ENCODE data around the gene C8B.

C8B gene

DNA sequence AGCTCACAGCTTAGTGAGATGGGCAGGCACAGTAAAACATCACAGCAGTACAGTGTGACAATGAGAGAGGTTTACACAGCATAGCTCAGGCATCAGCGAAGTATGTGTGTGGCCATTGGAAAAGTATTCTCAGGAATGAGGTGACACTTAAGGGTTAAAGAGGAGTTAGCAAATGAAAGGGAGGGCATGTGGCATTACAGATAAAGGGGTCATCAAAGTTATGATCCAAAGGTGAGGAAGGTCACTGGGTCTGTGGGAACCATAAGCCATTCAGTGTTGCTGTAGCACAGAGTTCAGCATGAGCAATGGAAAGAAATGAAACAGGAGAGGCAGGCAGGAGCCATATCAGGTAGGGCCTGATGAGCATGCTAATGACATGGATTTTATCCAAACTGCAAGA is 4.5 kb upstream of the C8B start:
- DNase-seq = no peak

DNA sequence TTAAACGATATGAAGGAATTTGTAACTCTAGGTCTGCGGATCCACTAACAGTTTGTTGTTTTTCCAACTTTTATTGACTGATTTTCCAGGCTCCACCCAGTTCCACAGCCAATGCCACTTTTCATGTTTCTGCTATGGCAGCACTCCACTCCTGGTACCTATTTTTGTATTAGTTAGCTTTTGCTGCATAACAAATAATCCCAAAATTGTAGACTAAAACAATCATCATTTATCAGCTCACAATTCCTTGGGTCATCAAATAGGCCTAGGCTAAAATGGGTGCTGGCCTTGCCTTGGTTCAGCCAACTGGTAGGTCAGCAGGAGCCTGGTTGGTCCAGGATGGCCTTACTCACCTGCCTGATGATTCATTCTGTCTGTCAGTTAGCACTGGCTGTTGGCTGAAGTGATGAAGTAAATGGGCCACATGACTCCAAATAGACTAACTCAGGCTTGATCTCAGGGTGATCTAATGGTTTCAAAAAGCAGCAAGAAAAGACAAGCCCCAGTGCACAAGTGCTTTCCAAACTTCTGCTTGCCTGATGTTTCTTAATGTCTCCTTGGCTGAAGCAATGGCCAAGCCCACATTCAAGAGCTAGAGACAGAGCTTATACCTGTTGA is 3.2 kb upstream of the C8B start:
- no peak for DNase-seq

DNA sequence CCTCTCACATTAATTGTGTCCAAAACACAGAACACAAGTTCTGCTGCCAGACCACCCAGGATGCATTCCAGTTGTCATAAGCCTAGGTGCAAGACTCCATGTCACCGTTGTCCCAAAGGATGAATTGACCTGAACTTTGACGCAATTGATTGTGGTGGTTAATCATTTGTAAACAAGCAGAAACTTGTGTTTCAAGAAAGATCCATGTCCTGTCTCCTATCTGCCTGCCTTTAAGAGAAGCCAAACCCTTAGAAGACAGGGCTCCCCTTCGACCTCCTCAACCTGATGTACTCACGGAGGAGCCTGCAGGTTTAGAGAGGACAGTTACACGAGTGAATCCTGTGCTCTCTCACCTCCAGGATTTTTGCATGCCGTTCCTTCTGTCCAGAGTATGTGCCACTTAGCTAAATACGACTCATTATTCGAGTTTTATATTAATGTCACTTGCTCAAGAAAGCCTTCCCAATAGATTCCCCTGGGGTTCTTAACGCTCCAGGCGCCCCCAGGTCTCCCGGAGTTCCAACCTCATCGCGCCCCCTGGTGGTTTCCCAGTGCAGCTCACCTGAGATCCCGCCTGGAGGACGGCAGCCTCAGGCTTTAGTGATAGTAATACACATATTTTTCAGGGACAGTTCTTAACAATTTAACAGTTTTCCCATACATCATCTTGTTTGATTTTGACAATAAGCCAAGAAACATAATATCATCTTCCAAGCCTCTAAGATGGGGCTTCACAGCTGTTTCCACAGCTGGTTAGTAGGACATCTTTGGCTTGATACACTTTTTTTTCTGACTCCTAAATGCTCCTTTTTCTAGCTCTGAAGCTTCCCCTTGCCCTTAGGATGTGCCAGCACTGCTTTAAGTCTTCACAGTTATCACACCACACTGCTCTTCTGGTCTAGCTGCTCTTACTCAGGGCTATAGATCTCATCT is 2.4 kb upstream of the C8B start:
- DNase-seq = no peak

DNA sequence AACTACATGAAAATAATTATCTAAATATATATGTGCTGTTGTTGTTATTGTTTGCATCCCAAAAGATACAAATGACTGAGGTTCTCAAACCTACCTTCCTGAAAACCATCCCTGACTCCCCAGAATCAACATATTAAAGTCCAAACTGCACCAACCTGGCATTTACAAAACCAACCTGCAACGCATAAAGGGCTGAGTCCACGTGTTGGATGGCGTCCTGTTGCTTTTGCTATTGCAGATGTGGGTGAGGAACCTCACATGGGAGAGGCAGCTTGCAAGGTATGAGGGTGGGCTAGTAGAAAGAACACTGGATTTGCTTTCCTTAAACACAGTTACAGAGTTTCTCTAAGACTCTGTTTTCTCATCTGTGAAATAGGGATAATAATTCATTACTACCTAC is 1.5 kb upstream of the C8B start:
- DNase-seq = no peak

DNA sequence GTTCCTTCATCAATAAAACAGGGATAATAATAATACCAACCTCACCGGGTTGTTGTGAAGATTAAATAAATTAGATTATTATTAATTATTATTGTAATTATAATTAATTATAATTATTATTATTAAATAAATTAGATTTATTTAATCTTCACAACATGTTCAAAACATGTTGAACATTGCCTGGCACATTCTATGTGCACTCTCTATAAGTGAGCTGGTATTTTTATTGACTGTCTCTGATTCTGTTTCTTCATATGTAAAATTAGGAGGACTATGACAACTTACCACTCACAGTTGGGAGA is 834 bp upstream of the C8B start:
- DNase-seq = no peak

DNA sequence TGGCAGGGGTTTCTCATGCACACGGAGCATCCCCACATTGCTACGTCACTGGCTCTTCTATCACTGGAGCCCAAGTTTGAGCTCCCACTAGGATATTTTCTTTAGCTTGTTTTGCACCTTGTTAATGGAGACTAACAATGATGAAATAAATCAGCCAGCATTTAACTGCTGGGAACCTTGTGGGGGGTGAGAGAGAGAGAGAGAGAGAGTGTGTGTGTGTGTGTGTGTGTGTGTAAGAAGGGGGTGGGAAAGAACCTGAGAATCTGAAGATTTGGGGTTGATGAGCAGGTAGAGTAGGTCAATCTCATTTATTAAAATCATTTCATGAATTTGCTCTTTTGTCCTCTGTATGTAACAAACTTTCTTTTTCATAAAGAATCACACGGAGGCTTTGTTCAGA is 624 bp downstream of the C8B start:
- no peak for DNase-seq

DNA sequence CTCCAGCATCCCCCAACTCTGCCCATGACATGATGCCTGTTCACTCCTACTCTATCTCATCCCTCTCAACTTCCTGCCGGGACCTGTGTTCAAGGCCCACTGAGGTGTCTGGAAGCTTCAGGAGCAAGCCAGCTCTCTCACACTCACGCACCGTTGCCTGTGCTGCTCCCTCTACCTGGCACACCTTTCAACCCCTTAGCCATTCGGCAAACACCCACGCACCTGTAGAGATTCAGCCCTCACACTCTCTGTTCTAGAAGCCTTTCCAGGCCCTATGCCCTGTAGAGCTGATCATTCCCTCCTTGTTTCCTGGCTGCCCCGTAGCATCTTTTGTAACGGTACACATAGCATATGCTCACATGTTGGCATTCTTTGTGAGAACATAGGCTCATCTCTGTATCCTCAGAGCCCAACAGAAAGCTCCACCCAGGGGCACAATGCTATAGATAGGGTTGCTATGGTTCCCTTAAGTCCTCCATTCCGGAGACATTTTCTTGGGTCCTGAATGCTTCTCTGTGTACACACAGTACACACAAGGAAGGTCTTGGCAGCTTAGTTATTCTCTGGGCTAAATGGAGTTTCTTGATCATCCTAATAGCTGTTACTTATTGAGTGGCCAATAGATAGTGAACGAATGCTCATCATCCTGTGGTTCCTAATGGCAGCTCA is 1.3 kb downstream of the C8B start:
- no peak for DNase-seq

DNA sequence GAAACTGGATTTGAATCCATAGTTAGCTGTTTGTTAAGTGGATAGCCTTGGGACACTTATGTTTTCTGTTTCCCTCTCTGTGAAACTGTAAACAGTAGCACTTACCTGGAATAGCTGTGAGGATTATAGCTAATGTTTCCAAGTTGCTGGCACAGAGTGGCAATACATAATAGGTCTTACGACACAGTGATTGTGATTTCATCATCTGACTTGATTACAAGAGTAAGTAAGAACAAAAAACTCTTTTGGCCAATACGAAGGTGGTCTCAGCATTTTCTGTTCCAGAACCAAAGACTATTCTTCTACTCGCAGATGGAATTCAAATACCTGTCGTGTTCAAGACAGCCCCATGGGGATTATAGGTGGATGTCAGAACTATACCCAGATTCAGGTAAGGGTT is 2.1 kb downstream of the C8B start:
- DNase-seq = no peak

DNA sequence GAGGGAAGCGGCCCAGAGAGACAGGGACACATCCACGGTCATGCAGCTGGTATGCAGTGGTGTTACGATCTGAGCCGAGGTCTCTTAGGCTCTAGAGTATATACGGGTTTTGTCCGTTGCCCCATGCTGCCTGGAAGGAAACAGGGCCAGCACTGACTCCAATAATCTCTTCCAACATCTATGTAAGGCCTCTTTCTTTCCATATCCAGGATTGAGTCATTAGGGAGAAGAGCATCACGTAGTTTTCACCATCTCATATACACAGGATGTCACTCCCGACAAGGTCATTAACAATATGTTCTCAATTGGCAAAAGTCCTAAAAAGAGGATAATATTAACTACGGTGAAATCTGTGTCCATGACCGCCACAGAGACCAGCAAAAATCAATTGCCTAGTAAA is 4.4 kb downstream of the C8B start:
- no peak for DNase-seq

DNA sequence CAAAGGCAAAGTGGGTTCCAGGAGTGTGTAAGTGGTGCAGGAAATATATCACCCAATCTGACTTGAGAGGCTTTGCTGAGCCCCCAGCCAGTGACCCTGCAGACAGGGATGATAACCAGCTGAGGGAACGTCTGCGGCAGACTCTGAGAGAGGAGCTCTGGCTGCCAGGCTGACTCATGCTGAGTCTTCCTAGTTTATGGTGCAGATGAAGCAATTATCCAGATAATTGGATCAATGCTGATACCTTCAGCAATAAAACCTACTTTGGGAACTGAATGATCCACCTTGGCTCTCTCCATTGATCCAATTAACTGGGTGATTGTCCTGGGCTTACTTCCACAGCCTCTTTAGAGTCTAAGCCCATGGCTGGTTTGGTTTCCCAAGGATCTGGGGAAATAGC is 7.3 kb downstream of the C8B start:
- no peak for DNase-seq

DNA sequence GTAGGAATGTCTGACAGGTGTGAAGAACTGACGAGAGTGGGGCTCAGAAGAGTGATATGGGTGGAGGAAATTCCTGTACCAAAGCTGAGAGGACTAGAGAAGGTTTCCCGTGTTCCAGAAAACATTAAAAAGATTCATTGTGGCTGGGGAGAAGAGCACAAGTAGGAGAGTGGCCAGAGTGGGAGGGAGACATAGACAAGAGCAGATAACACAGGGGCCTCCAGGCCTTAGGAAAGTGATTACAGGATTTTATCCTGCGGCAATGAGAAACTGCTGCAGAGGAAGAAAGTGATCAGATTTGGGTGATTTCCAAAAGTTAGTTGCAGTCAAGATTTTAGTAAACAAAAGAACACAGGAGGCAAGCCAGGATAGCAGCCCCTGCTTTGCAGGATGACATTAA is 7.9 kb downstream of the C8B start:
- no peak for DNase-seq

DNA sequence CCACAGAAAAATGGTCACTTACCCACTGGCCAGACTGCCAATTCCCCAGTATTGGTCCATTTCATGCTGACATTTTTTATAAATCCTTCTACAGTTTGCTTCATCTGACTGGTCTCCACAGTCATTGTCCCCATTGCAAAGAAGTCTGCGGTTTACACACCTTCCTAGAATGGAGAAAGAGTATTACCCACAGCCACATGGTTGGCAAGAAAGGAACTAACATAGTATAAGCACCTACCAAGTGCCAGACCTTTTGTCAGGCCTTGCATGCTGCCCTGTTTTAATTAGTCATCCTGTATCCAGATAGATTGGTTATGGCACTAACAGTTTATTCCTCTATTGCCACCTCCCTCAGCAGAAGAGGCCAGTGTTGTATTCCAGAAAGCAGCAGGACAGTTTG is 11.2 kb downstream of the C8B start:
- no peak for DNase-seq

DNA sequence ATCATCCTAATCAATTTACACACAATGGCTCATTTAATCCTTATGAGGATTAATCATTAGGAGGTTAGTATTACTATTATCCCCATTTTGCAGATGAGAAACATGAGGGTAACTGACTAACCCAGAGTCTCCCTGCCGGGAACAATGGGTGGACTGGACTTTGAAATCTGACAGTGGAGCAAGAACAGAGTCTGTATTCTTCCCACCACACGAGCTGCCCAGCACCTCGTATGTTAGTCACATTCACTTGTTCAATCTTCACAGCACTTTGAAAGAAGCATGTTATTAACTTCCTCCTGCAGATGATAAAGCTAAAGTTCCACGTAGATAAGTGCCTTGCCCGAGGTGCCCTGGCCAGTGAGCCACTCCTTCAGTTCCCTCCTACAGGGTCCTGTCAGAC is 12.4 kb downstream of the C8B start:
- no peak for DNase-seq

DNA sequence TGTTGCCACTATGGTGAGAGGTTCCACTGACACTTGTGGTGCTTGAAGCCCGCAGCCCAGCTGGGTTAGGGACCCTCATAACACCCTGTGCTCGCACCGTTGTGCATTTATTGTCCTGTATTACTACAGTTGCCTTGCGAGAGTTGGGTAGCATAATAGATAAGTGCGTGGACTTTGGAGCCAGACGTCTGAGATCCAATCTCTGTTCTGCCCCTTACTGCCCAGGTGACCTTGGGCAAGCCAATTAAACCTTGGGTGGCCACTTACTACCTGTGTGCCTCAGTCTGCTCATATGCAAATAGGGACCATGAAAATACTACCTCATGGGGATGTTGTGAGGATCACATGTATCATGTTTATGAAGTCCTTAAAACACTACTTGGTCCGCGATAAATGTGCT is 13.3 kb downstream of the C8B start:
- no peak for DNase-seq

DNA sequence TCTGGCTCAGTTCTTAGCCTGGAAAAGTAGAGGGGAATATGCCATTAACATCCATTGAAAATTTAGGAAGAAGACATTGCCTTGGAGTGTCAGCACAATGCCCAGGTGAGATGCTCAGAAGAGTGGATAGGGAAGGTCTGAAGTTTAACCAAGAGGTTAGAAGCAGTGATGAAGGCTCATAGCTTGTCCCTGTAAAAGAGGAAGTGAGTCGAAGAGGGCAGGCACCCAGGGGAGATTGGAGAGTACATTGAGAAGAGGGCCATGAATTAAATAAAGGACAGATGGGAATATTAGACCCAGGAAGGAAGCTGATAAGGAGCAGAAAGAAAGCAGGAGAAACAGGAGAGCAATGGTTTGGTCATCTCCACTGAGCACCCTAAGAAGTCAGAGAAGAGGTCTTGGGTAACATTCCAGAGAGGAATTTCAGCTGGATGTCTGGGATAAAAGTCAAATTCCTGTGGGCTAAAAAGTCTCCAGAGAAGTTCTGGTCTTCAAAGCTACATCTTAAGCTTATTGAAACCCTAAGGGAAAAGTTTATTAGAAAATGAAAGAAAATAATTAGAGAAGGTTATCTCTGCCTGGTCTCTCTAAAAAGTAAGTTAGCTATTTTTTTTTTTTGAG is 17.3 kb downstream of the C8B start:
- DNase-seq = no peak

DNA sequence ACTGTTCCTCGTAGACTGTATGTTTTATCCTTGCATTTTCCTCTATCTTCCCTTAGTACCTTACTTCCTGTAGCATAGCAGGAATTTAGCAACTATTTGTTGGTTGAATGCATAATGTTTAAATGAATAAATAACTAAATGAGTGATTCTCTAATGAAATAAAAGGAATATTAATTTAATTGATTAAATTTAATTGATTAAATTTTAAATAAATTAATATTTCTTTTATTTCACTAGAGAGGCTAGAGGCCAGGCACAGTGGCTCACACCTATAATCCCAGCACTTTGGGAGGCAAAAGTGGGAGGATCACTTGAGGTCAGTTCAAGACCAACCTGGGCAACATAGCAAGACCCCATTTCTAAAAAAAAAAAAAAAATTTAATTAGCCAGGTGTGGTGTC is 25.8 kb downstream of the C8B start:
- no peak for DNase-seq

DNA sequence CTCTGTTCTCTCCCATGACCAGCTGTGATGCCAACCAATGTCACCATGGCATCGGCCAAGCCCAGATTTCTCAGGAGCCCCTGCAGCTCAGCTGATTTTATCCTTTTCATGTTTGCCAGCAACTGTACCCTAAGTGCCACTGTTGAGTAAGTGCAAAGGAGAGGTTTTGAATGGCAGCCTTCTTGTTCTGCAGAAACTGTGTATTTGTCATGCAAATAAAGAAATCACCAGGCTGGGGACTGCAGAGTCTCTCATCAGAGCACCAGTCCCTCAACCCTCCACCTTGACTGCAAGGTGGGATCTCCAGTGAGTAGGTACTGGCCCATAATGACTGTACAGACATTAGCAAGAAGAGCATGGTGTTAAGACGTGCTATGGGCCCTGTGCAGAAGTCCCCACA is 26.6 kb downstream of the C8B start:
- DNase-seq = no peak

DNA sequence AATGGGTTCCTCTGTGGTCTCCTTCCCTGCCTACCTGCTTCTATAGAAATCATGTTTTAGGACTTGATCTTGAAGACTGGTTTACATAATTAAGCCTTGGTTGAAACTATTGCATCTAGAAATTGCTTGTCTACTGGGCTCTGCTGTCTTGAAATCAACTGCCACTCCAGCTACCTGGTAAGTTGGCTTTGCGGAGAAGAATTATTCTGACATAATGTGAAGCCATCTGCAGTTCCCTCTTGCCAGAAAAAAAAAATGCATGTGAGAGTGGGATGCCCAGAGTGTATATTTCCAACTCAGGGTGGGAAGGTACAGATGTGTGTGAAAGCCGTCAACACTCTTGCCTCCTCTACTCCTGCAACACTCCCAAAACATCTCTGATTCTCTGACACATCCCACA is 27.2 kb downstream of the C8B start:
- no peak for DNase-seq

DNA sequence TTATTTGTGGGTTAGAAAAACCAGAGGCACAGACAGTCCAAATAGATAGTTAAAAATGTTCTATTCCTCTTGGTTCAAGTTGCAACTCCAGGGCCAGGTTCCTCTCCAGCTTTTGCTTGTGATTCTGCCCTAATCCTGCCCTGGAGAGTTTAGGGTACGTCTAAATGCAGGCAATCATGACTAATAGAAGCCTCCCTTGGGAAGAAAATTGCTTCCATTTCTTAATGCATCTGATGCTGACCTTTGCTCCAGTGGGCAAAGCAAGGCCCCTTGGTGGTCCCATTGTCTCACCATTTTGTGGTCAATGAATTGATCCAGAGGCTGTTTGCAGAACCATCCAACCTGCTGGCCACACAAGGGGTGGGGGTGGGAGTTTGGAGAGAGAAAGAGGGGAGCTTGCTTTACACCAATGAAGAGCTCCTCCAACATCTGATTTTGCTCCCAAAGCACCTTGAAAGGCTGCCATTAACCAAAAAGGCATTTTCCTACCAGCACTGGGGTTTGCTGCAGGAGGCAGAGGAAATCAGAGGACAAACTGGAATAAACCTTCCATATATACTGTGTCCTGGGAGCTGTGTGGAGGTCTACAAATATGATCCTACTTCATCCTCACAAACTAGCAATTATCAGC is 31.3 kb downstream of the C8B start:
- DNase-seq = no peak

DNA sequence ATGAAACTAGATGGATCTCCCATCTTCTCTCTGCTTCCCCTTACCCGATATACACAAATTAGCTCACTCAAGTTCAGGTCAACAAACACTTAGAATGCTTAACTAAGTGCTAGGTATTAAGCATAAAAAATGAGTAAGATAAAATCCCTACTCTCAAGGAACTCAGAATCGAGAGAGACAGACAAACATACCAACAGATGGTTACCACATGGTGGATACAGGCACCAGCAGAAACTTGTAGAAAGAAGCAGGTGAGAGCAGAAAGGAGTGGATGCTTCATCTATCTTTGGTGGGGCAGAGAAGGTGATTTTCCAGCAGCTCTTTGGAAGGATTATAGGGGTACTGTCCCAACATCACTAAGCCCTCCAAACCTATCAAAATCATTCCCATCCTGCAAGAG is 32.2 kb downstream of the C8B start:
- DNase-seq = no peak

DNA sequence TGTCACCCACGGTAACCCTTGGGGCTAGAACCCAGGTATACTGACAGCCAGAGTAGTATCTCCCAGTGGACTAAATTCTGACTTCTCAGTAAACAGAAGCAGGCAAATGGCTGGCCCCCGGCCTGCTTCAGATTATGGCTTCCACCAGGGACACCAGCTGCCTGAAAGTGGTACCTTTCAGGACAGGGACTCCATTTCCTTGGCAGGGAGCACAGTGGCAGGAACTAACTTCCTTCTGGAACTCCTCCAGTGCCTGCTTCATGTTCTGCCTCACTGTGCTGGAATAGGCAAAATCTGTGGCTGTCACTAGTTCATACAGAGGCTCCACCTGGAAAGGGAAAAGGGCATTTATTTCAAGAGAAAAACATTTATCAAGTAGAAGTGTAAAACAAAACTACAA is 32.7 kb downstream of the C8B start:
- DNase-seq = no peak

DNA sequence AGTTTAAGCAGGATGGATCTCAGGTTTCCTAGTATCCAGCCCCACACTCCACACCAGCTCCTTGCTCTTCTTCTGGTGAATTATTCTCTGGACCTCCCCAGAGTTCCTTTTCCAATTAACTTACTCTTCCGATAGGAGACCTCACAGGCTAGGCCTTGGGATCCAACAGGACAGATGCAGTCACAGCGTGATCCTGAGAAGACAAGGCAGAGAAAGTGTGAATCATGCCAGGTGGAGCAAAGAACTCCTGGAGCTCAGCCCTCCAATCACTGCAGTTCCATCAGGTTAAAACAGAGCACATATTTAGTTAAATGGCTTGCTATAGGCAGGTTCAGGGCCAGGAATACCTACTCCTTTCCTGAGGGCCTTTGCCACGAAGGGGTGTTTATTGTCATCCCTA is 34.1 kb downstream of the C8B start:
- DNase-seq = no peak

DNA sequence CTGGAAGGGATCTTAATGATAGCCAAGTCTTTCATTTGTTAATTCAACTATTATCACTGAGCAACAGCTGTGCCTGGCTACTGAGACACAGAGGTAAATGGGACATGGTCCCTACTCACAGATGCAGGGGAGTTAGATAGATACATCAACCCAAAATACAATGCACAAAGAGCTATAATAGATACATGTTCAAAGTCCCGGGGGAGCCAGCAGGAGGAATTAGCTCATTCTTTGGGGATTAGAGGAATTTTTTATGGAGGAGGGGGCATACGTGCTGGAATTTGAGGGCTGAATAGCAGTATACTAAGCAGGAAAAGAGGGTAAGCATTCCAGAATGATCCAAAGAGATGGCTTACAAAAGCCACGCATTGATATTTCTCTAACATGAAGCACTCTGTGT is 34.6 kb downstream of the C8B start:
- no peak for DNase-seq

DNA sequence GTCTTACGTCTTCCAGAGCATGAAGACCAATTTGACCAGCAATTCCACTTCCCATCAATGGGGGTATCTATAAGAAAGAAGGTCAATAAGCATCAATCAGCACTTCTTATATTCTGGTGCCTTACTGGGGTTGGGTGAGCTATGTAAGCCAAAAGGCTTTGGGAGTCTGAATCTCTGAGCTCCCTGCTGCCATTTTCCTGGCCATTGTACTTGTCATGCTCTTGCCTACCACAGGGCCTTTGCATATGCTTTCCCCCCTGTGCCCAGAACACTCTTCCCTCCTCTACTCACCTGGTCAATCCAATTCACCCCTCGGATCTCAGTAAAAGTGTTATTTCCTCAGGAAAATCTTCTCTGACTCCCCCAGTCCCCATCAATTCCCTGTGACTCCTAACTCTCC is 36.3 kb downstream of the C8B start:
- no peak for DNase-seq
